Measurements from ENCODE around the gene TECTA.
"Not testable (repeated sequence)": the region's sequence is repeated elsewhere in the genome, so short reads cannot be mapped to it uniquely, and the experiment has no call there.

TECTA gene

DNA sequence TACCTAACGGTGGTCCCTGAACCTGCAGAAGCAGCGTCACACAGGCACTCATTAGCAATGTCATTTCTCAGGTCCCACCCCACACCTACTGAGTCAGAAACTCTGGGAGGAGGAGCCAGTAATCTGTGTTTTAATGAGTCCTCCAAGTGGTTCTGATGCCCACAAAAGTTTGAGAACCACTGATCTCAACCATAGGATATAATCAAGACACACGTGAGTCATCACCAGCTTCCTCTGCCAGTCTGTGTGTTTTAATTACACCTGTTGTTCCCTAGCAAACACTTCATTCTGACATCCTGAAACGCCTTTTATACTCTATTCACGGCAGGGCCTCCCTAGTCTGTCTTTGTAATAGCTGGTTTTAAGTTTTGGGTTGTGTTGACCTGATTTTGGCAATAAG lies 5.8 kb downstream of the TECTA start:
- Mint-ChIP-seq H3K36me3 (no peaks in the 10 kb centered on the region), H3K27me3 (peaks cover 10% of the 10 kb centered on the region), H3K27ac (no peak overlapping the region), H3K9me3 (no peaks in the 10 kb centered on the region), H3K4me1 (no peaks in the 10 kb centered on the region), H3K4me3 (no peak overlapping the region)
- CTCF ChIA-PET = no interaction called here
- DNase-seq = no peak

DNA sequence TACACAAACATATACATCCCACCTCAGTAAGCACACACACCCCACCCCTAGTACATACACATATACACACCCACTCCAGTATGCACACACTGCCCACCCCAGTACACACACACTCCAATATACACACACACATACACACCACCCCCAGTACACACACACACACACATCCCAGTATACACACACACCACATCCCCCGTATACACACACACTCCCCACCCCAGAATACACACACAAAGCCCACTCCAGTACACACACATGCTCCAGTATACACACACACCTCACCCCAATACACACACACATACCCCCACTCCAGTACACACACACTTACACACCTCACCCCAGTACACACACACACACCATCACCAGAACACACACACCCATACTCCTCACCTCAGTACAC lies 7.4 kb downstream of the TECTA start:
- CTCF ChIA-PET = no interaction called here
- no peak overlapping the region for H3K4me3 Mint-ChIP-seq
- no peaks in the 10 kb centered on the region for H3K4me1 Mint-ChIP-seq
- no peak overlapping the region for H3K27ac Mint-ChIP-seq
- peaks cover 16% of the 10 kb centered on the region for H3K27me3 Mint-ChIP-seq
- no peaks in the 10 kb centered on the region for H3K36me3 Mint-ChIP-seq
- H3K9me3 Mint-ChIP-seq = no peaks in the 10 kb centered on the region
- DNase-seq = no peak

DNA sequence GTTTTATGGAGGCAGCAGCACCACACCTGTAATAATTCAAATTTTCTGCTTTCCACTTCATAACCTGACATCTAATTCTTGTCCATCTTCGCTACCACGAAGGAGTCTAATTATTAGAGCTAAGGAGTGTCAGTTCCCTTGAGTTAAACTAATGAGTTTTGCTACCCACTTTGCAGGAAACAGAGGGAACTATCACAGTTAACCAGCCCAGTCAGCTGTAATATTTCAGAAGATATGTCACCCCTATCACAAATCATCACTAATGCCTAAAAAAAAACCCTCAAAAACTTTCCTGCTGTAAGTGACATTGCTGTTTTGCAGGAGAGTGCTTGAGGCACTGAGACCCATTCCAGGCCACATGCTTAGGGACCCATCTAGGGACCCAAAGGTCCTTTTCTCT lies 8.4 kb downstream of the TECTA start:
- no peak for DNase-seq
- CTCF ChIA-PET = interaction anchor here (0.7 to 1.6 kb wide), 2 partner anchors 179 to 416 kb away, joined by 3 to 4 read pairs; no protein-coding TSS in a partner anchor
- peaks cover 16% of the 10 kb centered on the region for H3K27me3 Mint-ChIP-seq

DNA sequence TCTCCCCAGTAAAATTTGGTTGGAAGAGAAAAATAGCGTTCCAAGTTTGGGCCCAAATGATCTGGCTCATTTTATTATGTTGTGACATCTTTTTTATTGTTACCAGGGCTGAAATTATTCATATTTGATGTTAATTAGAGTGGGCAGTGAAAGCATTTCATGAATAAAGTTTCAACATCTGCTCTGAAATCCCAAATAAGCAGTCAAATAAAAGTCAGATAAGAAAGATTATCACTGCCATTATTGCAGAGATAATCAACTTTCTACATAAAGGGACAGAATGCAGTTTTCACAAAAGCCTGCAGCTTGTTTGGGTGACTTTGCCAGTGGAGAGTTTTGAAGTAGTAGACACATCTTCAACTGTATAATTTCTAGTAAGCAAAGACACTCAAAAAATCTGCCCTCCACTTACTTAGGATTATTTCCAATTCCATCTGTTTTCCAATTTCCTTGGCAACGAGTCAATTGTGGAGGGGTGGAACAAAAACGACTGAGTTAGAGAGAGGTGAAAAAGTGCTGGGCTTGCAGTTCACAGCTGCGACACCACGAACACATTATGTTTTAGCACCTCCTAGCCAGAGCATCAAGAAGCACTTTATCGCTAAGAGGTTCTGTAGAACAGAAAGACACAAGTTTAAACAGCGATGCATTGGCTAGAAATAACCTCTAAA lies 9.0 kb downstream of the TECTA start:
- H3K27me3 Mint-ChIP-seq = peaks cover 16% of the 10 kb centered on the region
- no peaks in the 10 kb centered on the region for H3K36me3 Mint-ChIP-seq
- no peak overlapping the region for H3K27ac Mint-ChIP-seq
- DNase-seq = no peak
- no peak overlapping the region for H3K4me3 Mint-ChIP-seq
- CTCF ChIA-PET = interaction anchor here (0.7 to 1.9 kb wide), 3 partner anchors 84 to 417 kb away, joined by 3 to 7 read pairs (median 4); no protein-coding TSS in a partner anchor
- no peaks in the 10 kb centered on the region for H3K4me1 Mint-ChIP-seq
- H3K9me3 Mint-ChIP-seq = no peaks in the 10 kb centered on the region

More for the DNA sequence above, 8.4 kb downstream of the TECTA start:
- Mint-ChIP-seq H3K9me3 (no peaks in the 10 kb centered on the region), H3K36me3 (no peaks in the 10 kb centered on the region), H3K27ac (no peak overlapping the region), H3K4me3 (no peak overlapping the region), H3K4me1 (no peaks in the 10 kb centered on the region)

DNA sequence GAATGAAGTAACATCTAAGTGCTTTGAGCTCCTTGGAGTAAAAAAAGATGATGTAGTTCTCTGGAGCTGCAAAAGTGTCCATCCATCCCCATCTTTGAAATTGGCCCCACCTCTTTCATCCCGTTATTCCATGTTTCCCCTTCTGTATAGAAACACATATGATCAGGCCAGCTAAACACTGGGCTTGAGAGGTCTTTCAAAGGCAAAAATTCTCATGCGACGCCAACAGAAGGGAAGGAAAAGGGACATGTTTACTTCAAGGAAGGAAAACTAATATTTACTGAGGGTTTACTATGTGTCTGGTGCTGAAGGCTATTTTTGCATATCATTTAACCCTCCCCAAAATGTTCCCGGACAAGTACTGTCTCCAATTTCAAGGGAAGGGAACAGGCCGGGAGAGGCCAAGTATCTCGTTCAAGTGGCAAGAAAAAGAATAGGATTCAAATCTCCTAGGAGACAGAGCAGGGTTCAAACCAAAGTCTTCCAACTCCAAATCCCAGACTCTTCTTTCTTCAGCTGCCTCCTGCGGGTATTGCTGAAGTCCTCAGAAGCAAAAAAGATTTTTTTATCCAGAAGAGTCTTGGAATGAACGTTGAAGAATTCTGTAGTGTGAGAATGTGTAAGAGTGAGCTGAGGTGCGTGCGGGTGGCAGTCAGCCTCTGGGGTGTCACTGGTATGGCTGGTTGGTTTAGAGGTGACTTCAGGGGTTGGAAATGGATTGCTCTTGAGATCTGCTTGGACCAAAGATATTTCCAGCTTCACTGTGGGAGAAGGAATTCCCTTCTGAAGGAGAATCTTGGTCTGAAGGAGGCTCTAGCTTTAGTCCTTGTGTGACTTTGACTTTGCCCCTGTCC lies 10.1 kb downstream of the TECTA start:
- no peaks in the 10 kb centered on the region for H3K9me3 Mint-ChIP-seq
- H3K27me3 Mint-ChIP-seq = peaks cover 16% of the 10 kb centered on the region
- H3K27ac Mint-ChIP-seq = no peak overlapping the region
- no peaks in the 10 kb centered on the region for H3K4me1 Mint-ChIP-seq
- CTCF ChIA-PET = interaction anchor here (0.7 to 1.9 kb wide), 5 partner anchors 10 to 166 kb away, joined by 3 to 7 read pairs (median 3); no protein-coding TSS in a partner anchor
- DNase-seq = no peak
- no peaks in the 10 kb centered on the region for H3K36me3 Mint-ChIP-seq
- H3K4me3 Mint-ChIP-seq = no peak overlapping the region

DNA sequence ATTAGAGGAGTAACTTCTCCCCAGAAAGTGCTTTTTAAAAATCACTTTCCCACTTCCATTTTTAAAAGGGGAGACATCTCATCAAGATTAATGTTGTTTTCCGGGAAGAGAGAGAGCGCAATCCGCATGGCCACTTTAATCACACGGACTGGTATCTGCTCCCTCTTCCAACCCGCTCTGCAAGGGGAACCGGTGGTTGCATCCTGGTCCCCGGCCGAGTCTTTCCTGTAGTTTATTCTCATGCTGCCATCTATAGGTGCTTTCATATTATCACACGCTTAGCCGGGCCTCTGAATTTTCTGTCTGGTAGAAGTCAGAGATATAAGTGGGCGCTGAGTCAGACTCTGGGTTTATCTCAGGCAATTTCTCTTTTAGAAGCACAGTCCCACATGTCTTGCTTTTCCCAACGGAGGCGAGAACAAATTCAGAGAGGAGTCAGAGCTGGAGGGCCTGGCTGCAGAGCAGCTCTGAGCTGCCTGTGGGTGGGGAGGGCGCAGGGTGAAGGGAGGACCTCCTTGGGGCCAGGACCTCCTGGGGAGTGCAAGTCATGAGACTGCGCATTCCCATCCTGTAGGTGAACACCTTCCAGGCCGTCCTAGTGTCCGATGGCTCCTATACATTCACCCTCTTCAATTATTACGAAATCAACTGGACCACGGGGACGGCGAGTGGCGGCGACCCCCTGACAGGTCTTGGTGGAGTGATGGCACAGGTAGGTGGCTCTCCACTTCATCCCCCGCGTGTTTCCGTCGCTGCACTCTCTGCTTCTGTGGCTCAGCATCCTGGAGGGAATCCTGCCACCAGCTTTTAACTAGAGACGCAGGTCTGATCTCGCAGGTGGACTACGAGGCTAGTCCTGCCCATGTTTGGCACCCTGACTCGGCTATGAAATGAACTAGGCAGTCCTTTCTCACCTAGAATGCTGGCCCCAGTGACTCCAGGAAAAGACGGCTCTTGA lies 11.7 kb downstream of the TECTA start:
- Mint-ChIP-seq H3K4me3 (no peak overlapping the region), H3K27ac (no peak overlapping the region), H3K27me3 (peaks cover 16% of the 10 kb centered on the region), H3K36me3 (no peaks in the 10 kb centered on the region), H3K4me1 (no peaks in the 10 kb centered on the region), H3K9me3 (no peaks in the 10 kb centered on the region)
- DNase-seq = peak; percentile 52
- CTCF ChIA-PET = interaction anchor here (0.7 to 1.4 kb wide), 4 partner anchors 16 to 1014 kb away, joined by 3 to 4 read pairs (median 4); no protein-coding TSS in a partner anchor

DNA sequence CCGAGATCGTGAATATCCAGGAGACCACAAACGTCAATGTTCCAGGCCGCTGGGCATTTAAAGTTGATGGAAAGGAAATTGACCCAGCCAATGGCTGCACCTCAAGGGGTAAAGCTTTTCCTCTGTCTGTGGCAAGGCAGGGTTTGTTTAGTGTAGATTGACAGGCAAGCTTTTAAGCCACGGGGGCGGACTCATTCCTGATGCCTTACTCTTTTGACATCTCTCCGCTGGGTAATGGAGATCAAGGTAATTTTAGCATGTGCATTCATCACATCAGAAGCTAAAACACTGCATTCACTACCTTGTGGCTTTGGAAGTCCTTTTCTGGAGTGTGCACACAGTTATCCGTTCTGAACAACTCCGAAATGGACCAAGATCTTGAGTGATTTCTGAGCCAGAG lies 12.6 kb downstream of the TECTA start:
- no peaks in the 10 kb centered on the region for H3K4me1 Mint-ChIP-seq
- H3K9me3 Mint-ChIP-seq = no peaks in the 10 kb centered on the region
- H3K27ac Mint-ChIP-seq = no peak overlapping the region
- CTCF ChIA-PET = interaction anchor here (1.3 kb wide), 1 partner anchor 15 kb away, joined by 4 read pairs; no protein-coding TSS in a partner anchor
- no peak overlapping the region for H3K4me3 Mint-ChIP-seq
- H3K27me3 Mint-ChIP-seq = peaks cover 16% of the 10 kb centered on the region
- no peaks in the 10 kb centered on the region for H3K36me3 Mint-ChIP-seq
- DNase-seq = no peak

DNA sequence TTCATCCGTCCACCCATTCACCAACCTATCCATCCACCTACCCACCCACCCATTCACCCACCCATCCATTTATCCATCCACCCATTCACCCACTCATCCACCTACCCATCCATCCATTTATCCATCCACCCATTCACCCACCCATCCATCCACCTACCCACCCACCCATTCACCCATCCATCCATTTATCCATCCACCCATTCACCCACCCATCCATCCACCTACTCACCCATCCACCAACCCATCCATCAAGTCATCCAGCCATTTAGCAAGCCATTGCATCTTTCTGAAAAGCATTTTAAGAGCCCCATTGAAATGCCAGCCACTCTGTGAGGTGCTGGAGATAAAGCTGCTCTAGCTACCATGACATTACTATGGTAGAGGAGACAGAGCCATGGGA lies 14.0 kb downstream of the TECTA start:
- not testable (repeated sequence) for H3K4me3 Mint-ChIP-seq, H3K9me3 Mint-ChIP-seq, H3K27ac Mint-ChIP-seq, DNase-seq, H3K36me3 Mint-ChIP-seq, H3K4me1 Mint-ChIP-seq
- CTCF ChIA-PET = interaction anchor here (1.2 kb wide), 1 partner anchor 187 kb away, joined by 3 read pairs; no protein-coding TSS in a partner anchor
- peaks cover 16% of the 10 kb centered on the region for H3K27me3 Mint-ChIP-seq

DNA sequence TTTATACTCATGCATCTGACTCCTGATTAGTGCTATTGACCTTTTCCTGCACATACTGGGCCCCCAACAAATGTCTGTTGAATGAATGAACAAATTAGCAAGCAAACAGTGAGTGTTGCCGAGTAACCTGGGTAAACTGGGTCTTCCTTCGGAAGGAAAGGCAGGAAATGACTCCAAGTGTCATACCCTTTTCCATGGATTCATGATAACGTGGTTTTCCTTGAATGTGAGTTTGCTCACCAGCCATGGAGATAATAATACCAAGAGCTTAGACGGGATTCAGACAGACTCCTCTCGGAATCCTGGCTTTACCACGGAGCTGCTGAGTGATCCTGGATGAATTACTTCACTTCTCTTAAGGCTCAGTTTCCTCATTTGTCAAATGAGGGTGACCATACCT lies 16.7 kb downstream of the TECTA start:
- H3K27ac Mint-ChIP-seq = no peak overlapping the region
- H3K4me3 Mint-ChIP-seq = no peak overlapping the region
- no peaks in the 10 kb centered on the region for H3K4me1 Mint-ChIP-seq
- peaks cover under 1% of the 10 kb centered on the region for H3K27me3 Mint-ChIP-seq
- H3K36me3 Mint-ChIP-seq = no peaks in the 10 kb centered on the region
- H3K9me3 Mint-ChIP-seq = peaks cover 3% of the 10 kb centered on the region
- no peak for DNase-seq
- CTCF ChIA-PET = no interaction called here

DNA sequence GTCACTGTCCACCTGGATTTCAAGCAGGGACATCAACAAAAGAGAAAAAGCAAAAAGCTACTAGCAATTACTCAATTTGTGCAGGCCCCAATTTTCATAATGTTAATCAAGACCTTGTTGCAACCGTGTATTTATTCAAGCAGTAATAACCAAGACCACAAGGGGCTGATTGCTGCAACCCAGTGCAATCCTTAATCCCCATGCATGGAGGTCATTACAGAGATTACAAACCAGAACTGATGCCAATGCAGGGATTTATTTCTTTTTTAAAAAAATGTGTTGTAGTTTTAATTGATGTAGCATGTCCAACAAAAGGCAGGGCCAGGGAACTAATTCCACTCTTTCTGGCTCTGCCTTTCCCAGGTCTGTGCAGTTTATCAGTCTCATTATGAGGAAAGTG lies 18.4 kb downstream of the TECTA start:
- Mint-ChIP-seq H3K4me1 (no peaks in the 10 kb centered on the region), H3K27me3 (no peaks in the 10 kb centered on the region), H3K9me3 (peaks cover 5% of the 10 kb centered on the region), H3K27ac (no peak overlapping the region), H3K4me3 (no peak overlapping the region), H3K36me3 (no peaks in the 10 kb centered on the region)
- CTCF ChIA-PET = interaction anchor here (1.0 kb wide), 1 partner anchor 188 kb away, joined by 3 read pairs; no protein-coding TSS in a partner anchor
- DNase-seq = no peak

DNA sequence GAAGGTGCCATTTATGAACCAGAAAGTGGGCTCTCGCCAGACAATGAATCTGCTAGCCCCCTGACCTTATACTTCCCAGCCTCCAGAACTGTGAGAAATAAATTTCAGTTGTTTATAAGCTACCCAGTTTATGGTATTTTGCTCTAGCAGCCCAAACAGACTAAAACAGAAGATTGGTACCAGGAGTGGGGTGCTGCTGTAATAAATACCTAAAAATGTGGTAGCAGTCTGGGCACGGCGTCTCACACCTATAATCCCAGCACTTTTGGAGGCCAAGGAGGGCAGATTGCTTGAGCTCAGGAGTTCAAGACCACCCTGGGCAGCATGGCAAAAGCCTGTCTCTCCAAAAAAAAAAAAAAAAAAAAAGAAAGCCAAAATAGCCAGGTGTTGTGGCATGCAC lies 21.3 kb downstream of the TECTA start:
- H3K4me3 Mint-ChIP-seq = no peak overlapping the region
- no peak overlapping the region for H3K27ac Mint-ChIP-seq
- H3K9me3 Mint-ChIP-seq = peaks cover 5% of the 10 kb centered on the region
- CTCF ChIA-PET = no interaction called here
- no peaks in the 10 kb centered on the region for H3K36me3 Mint-ChIP-seq
- no peaks in the 10 kb centered on the region for H3K27me3 Mint-ChIP-seq
- no peaks in the 10 kb centered on the region for H3K4me1 Mint-ChIP-seq
- DNase-seq = no peak

DNA sequence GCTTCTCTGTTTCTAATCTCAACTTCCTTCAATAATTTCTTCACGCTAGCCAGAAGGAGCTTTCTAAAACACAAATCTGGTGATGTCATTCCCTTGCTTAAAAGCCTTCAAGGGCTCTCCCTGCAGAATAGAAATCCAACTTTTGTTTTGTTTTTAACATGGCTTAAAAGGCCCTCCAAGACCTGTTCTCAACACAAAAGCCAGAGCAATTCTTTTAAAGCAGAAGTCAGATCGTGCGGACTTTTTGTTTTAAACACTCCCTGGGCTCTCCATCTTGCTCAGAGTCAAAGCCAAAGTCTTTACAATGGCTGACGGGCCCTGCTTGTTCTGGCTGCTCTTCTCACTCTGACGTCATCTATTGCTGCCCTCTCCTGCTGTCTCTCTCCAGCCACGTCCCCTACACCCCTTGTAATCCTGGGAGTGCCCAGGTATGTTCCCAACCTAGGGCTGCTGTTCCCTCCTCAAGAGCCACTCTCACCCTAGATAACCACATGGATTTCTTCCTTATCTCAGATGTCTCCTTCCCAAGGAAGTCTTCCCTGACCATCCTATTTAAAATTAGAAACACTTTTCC lies 22.5 kb downstream of the TECTA start:
- no peaks in the 10 kb centered on the region for H3K4me1 Mint-ChIP-seq
- no peak overlapping the region for H3K27ac Mint-ChIP-seq
- CTCF ChIA-PET = no interaction called here
- H3K9me3 Mint-ChIP-seq = peaks cover 5% of the 10 kb centered on the region
- no peaks in the 10 kb centered on the region for H3K36me3 Mint-ChIP-seq
- no peak for DNase-seq
- H3K27me3 Mint-ChIP-seq = no peaks in the 10 kb centered on the region
- H3K4me3 Mint-ChIP-seq = no peak overlapping the region

DNA sequence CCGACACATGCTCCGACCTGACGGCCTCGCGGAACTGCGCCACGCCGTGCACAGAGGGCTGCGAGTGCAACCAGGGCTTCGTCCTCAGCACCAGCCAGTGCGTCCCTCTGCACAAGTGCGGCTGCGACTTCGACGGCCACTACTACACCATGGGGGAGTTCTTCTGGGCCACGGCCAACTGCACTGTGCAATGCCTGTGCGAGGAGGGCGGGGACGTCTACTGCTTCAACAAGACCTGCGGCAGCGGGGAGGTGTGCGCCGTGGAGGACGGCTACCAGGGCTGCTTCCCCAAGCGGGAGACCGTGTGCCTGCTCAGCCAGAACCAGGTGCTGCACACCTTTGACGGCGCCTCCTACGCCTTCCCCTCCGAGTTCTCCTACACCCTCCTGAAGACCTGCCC lies 26.8 kb downstream of the TECTA start:
- Mint-ChIP-seq H3K4me1 (no peaks in the 10 kb centered on the region), H3K36me3 (no peaks in the 10 kb centered on the region), H3K27me3 (no peaks in the 10 kb centered on the region), H3K27ac (no peak overlapping the region), H3K9me3 (peaks cover 2% of the 10 kb centered on the region), H3K4me3 (no peak overlapping the region)
- CTCF ChIA-PET = interaction anchor here (0.5 kb wide), 1 partner anchor 64 kb away, joined by 3 read pairs; no protein-coding TSS in a partner anchor
- DNase-seq = no peak

All from activated naive CD4-positive, alpha-beta T cell treated with anti-CD3 and anti-CD28 coated beads, Interleukin-2, amount 10 ng/mL, durations not matched to agents 7 days and 5 days (primary cell).